Amniotic epithelial cell (primary cell): ENCODE measurements around the gene GPR137B.
"Not testable (repeated sequence)": the region's sequence is repeated elsewhere in the genome, so short reads cannot be mapped to it uniquely, and the experiment has no call there.

Experiments used
- DNase-seq: peaks from one replicate; pipeline ENCODE4 v3.0.0-alpha.2; 2010; ENCODE audit warnings: low read depth

Gene GPR137B

DNA sequence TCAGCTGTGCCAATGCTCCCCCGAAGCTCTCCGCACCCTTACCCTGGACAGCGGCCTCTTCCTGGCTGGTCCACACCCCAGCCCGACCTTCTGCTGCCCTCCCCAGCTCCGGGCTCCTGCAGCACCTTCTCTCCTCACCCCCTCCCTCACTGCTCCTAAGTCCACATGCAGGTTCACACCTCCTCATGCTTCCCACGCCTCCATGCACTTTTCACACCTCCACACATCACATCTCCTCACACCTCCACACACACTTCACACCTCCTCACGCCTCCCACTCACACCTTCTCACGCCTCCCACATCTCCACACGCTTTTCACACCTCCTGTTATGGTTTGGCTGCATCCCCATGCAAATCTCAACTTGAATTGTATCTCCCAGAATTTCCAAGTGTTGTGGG is 18.9 kb downstream of the GPR137B start:
- no peak for DNase-seq

DNA sequence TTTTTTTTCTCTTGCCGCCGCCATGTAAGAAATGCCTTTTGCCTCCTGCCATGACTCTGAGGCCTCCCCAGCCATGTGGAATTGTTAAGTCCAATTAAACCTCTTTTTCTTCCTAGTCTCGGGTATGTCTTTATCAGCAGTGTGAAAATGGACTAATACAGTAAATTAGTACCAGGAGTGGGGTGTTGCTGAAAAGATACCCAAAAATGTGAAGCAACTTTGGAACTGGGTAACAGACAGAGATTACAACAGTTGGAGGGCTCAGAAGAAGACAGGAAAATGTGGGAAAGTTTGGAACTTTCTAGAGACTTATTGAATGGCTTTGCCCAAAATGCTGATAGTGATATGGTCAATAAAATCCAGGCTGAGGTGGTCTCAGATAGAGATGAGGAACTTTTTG is 19.4 kb downstream of the GPR137B start:
- not testable (repeated sequence) for DNase-seq

GRCh38 chr1:236163463-236164153 is 21.3 kb downstream of the GPR137B start:
- no peak for DNase-seq

DNA sequence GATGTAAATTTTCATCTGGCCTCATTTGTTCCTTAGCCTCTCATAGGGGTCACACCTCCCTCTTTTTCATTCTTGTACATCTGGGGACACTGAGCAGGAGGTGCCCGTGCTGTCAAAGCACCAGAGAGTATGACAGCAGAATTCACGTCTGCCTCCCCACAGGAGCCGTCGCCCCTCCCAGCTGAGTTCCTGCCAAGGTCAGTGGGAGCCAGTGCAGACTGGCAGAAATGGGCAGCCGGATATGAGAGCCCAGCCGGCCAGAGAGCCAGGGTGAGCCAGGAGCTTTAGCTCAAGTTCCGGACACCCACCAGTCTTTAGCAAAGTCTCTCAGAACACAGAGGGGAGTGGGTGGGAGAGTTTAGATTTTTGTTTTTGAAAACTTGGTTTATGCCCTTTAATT is 21.9 kb downstream of the GPR137B start:
- no peak for DNase-seq

DNA sequence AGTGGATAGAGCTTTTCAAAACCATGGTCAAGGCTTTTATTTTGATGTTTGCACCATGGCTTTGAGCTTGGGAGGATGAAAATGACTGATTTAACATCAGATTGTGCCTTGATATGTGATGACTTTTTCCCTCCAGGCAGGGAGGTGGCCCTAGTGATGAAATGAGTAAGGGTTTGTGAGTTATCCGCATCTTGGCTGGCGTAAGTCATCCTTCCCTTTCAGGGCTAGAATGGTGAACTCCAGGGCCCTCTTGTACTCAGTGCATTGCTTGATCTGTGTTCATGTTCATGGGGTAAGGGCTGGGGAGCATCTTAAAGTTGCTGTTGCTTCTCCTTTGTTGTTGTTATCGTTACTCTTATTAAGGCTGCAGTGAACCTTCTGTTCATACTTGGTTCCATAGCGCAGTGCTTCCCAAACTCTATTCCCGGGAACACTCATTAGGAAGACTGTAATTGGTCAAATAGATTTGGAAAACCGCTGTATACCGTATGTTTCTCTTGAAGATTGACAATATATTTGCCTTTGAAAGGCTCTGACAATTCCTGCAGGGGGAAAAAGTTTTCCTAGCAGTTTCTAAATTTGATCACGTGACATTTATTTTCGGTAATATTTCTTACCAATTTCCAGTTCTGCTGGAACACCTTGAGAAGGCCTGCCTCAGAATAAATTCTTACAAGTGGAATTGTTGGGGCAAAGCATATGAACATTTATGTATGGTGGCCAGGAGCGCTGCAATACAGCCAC is 23.1 kb downstream of the GPR137B start:
- no peak for DNase-seq

DNA sequence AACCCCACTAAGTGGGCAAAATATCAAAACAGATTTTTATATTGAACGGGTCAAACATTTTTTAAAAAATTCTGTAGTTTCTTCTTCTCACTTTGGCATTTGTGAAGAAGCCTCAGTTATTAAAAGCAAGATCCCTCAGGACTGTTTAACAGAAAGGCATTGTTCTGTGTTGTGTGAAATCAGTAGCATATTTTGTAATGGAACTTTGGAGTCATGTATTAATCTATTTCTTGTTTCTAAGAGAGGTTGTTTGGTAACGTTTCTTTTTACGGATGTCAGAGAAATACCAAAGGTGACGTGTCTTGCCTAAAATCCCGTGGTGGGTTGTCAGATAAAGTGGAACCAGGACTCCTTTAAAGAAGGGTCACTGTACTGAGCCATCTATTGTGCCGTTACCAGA is 23.7 kb downstream of the GPR137B start:
- no peak for DNase-seq

- peak; percentile 71 for DNase-seq
These were observed 24.8 kb downstream of the GPR137B start for GRCh38 chr1:236167154-236167553.

DNA sequence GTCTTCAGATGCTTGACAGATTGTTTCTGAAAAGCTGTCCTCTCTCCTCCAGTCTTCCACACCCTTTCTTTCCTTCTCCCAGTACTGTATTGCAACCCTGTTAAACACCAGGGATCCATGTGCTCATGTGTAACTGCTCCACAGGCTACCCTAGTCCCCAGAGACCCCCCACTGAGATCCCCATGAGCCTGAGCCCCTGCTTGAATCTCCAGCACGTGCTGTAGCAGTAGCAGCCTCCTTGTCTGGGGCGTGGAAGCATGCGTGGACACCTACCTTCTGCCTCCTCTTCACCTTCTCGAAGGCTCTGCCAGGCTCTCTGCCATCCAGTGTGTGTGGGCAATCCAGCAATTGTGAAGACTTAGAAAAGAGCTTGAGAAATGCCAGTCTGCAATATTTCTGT is 25.2 kb downstream of the GPR137B start:
- DNase-seq: no peak

- peak; percentile 93 for DNase-seq
These were observed 26.5 kb downstream of the GPR137B start for GRCh38 chr1:236168716-236169429.

GRCh38 chr1:236172041-236172579 is 29.8 kb downstream of the GPR137B start:
- no peak for DNase-seq

DNA sequence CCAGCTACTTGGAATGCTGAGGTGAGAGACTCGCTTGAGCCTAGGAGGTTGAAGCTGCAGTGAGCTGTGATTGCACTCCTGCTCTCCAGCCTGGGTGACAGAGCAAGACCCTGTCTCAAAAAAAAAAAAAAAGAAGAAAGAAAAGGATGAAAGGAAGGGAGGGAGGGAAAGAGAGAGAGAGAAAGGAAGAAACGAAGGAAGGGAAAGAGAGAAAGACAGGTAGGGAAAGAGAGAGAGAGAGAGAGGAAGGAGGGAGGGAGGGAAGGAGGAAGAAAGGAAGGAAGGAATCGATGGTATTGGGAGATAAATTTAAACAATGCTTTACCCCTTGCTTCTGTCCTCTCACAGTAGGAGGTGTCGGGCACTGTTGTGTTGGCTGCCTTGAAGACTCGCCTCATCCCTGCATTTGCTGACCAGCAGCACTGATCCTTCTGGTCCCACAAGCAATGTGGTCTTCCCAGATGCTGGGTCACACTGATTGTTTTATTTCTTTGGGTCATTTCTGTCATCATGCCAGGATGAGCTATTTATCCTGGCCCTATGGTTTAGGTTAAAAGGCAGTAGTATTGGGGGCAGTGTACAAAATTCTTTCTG is 30.9 kb downstream of the GPR137B start:
- DNase-seq: no peak

GRCh38 chr1:236175642-236176336 is 33.5 kb downstream of the GPR137B start:
- no peak for DNase-seq

DNA sequence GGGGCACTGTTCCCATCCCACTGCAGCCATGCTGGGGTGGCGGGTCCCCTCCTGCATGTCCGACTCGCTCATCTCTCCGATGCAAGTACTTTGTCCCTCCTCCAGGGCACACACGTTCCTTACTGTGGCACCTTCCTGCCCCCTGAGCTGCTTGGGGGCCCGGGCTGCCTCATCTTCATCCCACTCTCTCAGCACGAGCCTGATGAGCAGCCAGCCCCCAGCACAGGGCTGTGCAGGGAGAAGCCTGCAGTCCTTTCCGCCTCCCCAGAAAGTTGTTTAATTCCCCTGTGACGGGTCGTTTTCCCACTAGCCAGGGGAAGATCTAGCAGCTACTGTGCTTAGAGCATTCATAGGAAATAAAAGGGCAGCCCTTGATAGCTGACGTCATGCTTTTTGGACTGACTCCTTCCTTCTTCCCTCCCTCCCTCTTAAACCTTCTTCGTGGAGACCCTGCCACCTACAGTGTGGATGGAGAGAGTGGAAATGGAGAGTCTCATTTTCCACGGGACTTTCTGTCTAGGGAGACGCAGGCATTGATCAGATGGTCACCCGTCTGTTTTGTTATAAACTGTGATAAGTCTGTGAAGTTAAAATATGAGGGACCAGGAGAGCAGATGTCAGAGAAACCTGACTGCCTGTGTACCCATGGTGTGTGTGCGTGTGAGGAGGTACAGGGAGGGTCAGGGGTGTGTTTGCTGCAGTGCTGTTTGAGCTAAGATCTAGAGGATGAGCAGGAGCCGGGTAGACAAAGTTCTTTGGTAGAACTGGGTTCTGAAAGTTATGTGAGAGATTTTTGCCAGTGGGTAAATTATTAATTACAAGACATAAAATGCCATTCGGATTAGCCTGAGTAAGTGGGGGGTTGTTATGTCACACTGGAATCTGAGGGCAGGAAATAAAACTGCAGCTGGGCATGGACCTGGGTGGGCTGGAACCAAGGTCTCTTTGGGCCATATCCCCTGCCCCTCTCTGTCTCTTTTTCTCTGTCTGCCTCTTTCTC is 34.3 kb downstream of the GPR137B start:
- DNase-seq: no peak

DNA sequence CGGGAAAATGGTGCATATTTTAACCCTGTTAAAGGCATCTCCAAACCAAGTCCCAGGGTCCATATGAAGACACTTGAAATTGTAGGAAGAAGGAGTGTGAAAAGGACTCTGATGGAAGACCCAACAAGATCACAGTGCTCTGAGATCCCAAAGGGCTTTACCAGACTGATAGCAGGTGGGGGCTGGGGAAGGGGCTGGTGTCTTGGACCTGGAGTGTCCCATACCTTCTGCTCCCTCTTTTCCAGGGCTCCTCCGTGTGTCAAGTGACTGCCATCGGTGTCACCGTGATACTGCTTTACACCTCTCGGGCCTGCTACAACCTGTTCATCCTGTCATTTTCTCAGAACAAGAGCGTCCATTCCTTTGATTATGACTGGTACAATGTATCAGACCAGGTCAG is 37.3 kb downstream of the GPR137B start:
- no peak for DNase-seq

GRCh38 chr1:236181059-236181458 is 38.7 kb downstream of the GPR137B start:
- DNase-seq: no peak

DNA sequence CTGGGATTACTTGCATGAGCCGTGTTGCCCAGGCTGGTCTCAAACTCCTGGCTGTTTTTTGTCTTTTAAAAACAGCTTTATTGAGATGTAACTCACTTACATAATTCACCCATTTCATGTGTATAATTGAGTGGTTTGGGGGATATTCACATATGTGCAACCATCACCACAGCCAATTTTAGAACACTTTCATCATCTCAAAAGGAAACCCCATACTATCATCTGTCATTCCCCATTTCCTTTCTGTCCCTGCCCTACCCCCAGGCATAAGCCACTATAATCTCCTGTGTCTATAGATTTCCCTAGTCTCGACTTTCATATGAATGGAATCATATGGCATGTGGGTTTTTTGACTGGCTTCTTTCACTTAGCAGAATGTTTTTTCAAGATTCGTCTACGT is 43.3 kb downstream of the GPR137B start:
- DNase-seq: no peak

DNA sequence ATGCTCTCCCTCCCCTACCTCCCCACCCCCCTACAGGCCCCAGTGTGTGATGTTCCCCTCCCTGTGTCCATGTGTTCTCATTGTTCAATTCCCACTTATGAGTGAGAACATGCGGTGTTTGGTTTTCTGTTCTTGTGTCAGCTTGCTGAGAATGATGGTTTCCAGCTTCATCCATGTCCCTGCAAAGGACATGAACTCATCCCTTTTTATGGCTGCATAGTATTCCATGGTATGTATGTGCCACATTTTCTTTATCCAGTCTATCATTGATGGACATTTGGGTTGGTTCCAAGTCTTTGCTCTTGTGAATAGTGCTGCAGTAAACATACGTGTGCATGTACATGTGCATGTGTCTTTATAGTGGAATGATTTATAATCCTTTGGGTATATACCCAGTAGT is 44.1 kb downstream of the GPR137B start:
- not testable (repeated sequence) for DNase-seq

DNA sequence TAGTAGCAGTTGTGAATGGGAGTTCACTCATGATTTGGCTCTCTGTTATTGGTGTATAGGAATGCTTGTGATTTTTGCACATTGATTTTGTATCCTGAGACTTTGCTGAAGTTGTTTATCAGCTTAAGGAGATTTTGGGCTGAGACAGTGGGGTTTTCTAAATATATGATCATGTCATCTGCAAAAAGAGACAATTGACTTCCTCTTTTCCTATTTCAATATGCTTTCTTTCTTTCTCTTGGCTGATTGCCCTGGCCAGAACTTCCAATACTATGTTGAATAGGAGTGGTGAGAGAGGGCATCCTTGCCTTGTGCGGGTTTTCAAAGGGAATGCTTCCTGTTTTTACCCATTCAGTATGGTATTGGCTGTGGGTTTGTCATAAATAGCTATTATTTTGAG is 45.7 kb downstream of the GPR137B start:
- DNase-seq: not testable (repeated sequence)

GRCh38 chr1:236193184-236193583 is 50.8 kb downstream of the GPR137B start:
- no peak for DNase-seq

DNA sequence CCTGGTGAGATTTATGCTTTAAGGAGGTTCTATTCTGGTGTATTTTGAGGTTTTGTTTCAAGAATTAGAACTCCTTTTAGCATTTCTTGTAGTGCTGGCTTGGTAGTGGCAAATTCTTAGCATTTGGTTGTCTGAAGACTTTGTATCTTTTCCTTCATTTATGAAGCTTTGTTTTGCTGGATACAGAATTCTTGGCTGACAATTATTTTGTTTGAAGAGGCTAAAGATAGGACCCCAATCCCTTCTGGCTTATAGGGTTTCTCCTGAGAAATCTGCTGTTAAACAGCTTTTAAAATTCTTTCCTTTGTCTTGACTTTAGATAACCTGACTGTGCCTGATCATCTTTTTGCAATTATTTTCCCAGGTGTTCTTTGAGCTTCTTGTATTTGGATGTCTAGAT is 58.6 kb downstream of the GPR137B start:
- no peak for DNase-seq

GRCh38 chr1:236201786-236202185 is 59.4 kb downstream of the GPR137B start:
- DNase-seq: no peak
